IMR-90 (cell line): ENCODE data around the gene SAAL1. TPM values are rescaled to one million over a fixed set of nuclear protein-coding genes. Genes with fewer than 3 reads are reported as not detected.

Experiments
- ATAC-seq: fragments of 200-7000 bp; cut with Tn5 transposase; 2 replicates; pipeline ENCODE4 v1.9.1; 2020; ENCODE audit warnings: low read depth, mild to moderate bottlenecking, moderate library complexity
- BruUV-seq: library from RNA; stranded (reverse); fragments of 400-500 nt; replicated peaks from 2 replicates; lab custom pipeline; 2021; lab: Mats Ljungman, UMichigan
- CTCF ChIA-PET: fragments of 300-600 bp; formaldehyde crosslinking; extraction: SDS; loops from one replicate; lab custom pipeline; 2021; ENCODE audit warnings: antibody characterized with exemption; lab: Yijun Ruan, JAX
- POLR2A ChIA-PET: fragments of 300-600 bp; sonication (Branson Sonifier 250); formaldehyde crosslinking; loops from one replicate; lab custom pipeline; 2022; ENCODE audit warnings: antibody characterized with exemption; ENCODE audit not compliant: unreplicated experiment; lab: Charles Lee
- DNase-seq: peaks from one replicate; pipeline ENCODE4 v3.0.0; 2013
- H2AFZ ChIP-seq: replicated peaks from 2 replicates; pipeline ENCODE3; 2013; ENCODE audit warnings: low read length, mild to moderate bottlenecking; ENCODE audit not compliant: poor library complexity
- H2AK5ac ChIP-seq: 2 replicates; pipeline ENCODE4 v1.6.1; 2013; ENCODE audit warnings: low read depth, low read length, inconsistent platforms
- H2AK9ac ChIP-seq: replicated peaks from 2 replicates; pipeline ENCODE3; 2013; ENCODE audit warnings: mild to moderate bottlenecking, low read depth, low read length, moderate library complexity; ENCODE audit not compliant: poor library complexity
- H2BK120ac ChIP-seq: 2 replicates; pipeline ENCODE4 v1.6.1; 2013; ENCODE audit warnings: low read depth, low read length, inconsistent platforms
- H2BK15ac ChIP-seq: 3 replicates; pipeline ENCODE4 v1.6.1; 2013; ENCODE audit warnings: low read depth, low read length, inconsistent platforms
- H2BK20ac ChIP-seq: 2 replicates; pipeline ENCODE4 v1.6.1; 2013; ENCODE audit warnings: low read depth, mild to moderate bottlenecking, inconsistent platforms, low read length, moderate library complexity
- H2BK5ac ChIP-seq: 2 replicates; pipeline ENCODE4 v1.6.1; 2013; ENCODE audit warnings: mild to moderate bottlenecking, low read depth, low read length, inconsistent platforms; ENCODE audit not compliant: poor library complexity, severe bottlenecking
- H3K14ac ChIP-seq: replicated peaks from 2 replicates; pipeline ENCODE4 v1.6.1; 2013; ENCODE audit warnings: low read depth, low read length, inconsistent platforms
- H3K18ac ChIP-seq: 2 replicates; pipeline ENCODE4 v1.6.1; 2013; ENCODE audit warnings: low read depth, low read length, control low read depth
- H3K23ac ChIP-seq: 2 replicates; pipeline ENCODE4 v1.6.1; 2013; ENCODE audit warnings: low read depth, low read length, inconsistent platforms
- H3K27ac ChIP-seq: 2 replicates; pipeline ENCODE4 v1.5.1; 2013; ENCODE audit warnings: mild to moderate bottlenecking, control low read depth, low read length; ENCODE audit not compliant: insufficient read depth
- H3K27me3 ChIP-seq: 2 replicates; pipeline ENCODE4 v1.6.1; 2013; ENCODE audit warnings: low read length; ENCODE audit not compliant: control insufficient read depth, insufficient read depth
- H3K36me3 ChIP-seq: 2 replicates; pipeline ENCODE4 v1.6.1; 2013; ENCODE audit warnings: low read length, mixed read lengths; ENCODE audit not compliant: control insufficient read depth, insufficient read depth
- H3K4ac ChIP-seq: 2 replicates; pipeline ENCODE4 v1.6.1; 2013; ENCODE audit warnings: low read depth, low read length, inconsistent platforms
- H3K4me1 ChIP-seq: 2 replicates; pipeline ENCODE4 v1.6.1; 2013; ENCODE audit warnings: low read length, mixed read lengths; ENCODE audit not compliant: control insufficient read depth, insufficient read depth
- H3K4me2 ChIP-seq: 2 replicates; pipeline ENCODE4 v1.6.1; 2013; ENCODE audit warnings: low read depth, mild to moderate bottlenecking, control low read depth, low read length, moderate library complexity
- H3K4me3 ChIP-seq: 2 replicates; pipeline ENCODE4 v1.5.1; 2013; ENCODE audit warnings: low read depth, mild to moderate bottlenecking, control low read depth, low read length, moderate library complexity; ENCODE audit not compliant: insufficient read depth
- H3K56ac ChIP-seq: 2 replicates; pipeline ENCODE4 v1.6.1; 2013; ENCODE audit warnings: low read length, inconsistent platforms; ENCODE audit not compliant: insufficient read depth; ENCODE audit errors: extremely low read depth
- H3K79me1 ChIP-seq, 2 experiments: 2 replicates each; pipeline ENCODE4 v1.6.1; 2013; ENCODE audit warnings: low read length in 2 of 2, inconsistent platforms in 1 of 2, low read depth in 1 of 2
- H3K9ac ChIP-seq: 2 replicates; pipeline ENCODE4 v1.6.1; 2013; ENCODE audit warnings: low read depth, low read length, control low read depth
- H3K9me1 ChIP-seq: 2 replicates; pipeline ENCODE4 v1.6.1; 2013; ENCODE audit warnings: low read length, inconsistent platforms; ENCODE audit not compliant: insufficient read depth
- H3K9me3 ChIP-seq: 2 replicates; pipeline ENCODE4 v1.6.1; 2013; ENCODE audit warnings: low read length; ENCODE audit not compliant: control insufficient read depth, insufficient read depth
- H4K20me1 ChIP-seq: 2 replicates; pipeline ENCODE4 v1.6.1; 2013; ENCODE audit warnings: low read length, inconsistent platforms; ENCODE audit not compliant: insufficient read depth
- H4K5ac ChIP-seq: 2 replicates; pipeline ENCODE4 v1.6.1; 2013; ENCODE audit warnings: mild to moderate bottlenecking, low read depth, low read length, control low read depth
- H4K8ac ChIP-seq, 2 experiments: 2 replicates each; pipeline ENCODE4 v1.6.1; 2013; ENCODE audit warnings: low read depth in 2 of 2, low read length in 2 of 2, control low read depth in 1 of 2, inconsistent platforms in 1 of 2
- H4K91ac ChIP-seq: 2 replicates; pipeline ENCODE4 v1.6.1; 2013; ENCODE audit warnings: low read depth, low read length, inconsistent platforms; ENCODE audit not compliant: insufficient read depth
- BHLHE40 ChIP-seq: fragments of 150-350 bp; IDR thresholded peaks from 2 replicates; pipeline ENCODE4 v1.6.1; 2016; ENCODE audit warnings: mild to moderate bottlenecking, low read depth, low read length
- CEBPB ChIP-seq: IDR thresholded peaks from 2 replicates; pipeline ENCODE4 v1.6.1; 2012; ENCODE audit warnings: low read depth, low read length, improper control_type of control experiment
- CHD1 ChIP-seq: IDR thresholded peaks from 2 replicates; pipeline ENCODE4 v1.6.1; 2012; ENCODE audit warnings: low read depth, low read length, improper control_type of control experiment
- CTCF ChIP-seq: conservative IDR thresholded peaks from 2 replicates; pipeline ENCODE4 v1.5.1; 2012; ENCODE audit warnings: mild to moderate bottlenecking, low read depth, low read length, improper control_type of control experiment
- ELK1 ChIP-seq: fragments of 150-350 bp; IDR thresholded peaks from 2 replicates; pipeline ENCODE4 v1.6.1; 2016; ENCODE audit warnings: low read depth, mild to moderate bottlenecking, low read length, moderate library complexity, borderline replicate concordance
- MAFK ChIP-seq: IDR thresholded peaks from 2 replicates; pipeline ENCODE4 v1.6.1; 2012; ENCODE audit warnings: low read depth, low read length, improper control_type of control experiment
- MXI1 ChIP-seq: IDR thresholded peaks from 2 replicates; pipeline ENCODE4 v1.6.1; 2012; ENCODE audit warnings: low read depth, mild to moderate bottlenecking, low read length, moderate library complexity, borderline replicate concordance
- RAD21 ChIP-seq: IDR thresholded peaks from 2 replicates; pipeline ENCODE4 v1.6.1; 2012; ENCODE audit warnings: low read length, improper control_type of control experiment
- SMC3 ChIP-seq: fragments of 150-350 bp; IDR thresholded peaks from 2 replicates; pipeline ENCODE4 v1.6.1; 2016; ENCODE audit warnings: low read depth, mild to moderate bottlenecking, antibody characterized with exemption, low read length, moderate library complexity
- WGBS, 2 experiments: methylation state at CpG; one replicate each; pipeline versions ENCODE4 v1.1.5 to v1.1.7; 2013; ENCODE audit warnings: missing lambda C conversion rate in 2 of 2; ENCODE audit not compliant: insufficient read length in 1 of 2; ENCODE audit errors: extremely low coverage in 2 of 2; 5-methylcytosine and 5-hydroxymethylcytosine counted together
- dilution Hi-C: fragments of 300-500 bp; cut with HindIII; formaldehyde crosslinking; loops from one replicate; pipeline ENCODE4 v1.14.3; 2018; ENCODE audit warnings: low sequenced_read_pairs; ENCODE audit not compliant: unreplicated experiment
- in situ Hi-C: fragments of 300-500 bp; cut with MboI; formaldehyde crosslinking; loops from 3 replicates; pipeline ENCODE4 v1.14.3; 2019; ENCODE audit warnings: low sequenced_read_pairs, inconsistent platforms, mixed read lengths
- intact Hi-C: fragments of 100-400 bp; cut with micrococcal nuclease; formaldehyde crosslinking; loops from 2 replicates; pipeline ENCODE4 v1.10.0; 2022
- polyA plus RNA-seq, 3 experiments: library from polyadenylated mRNA; depleted of rRNA; stranded (reverse); fragments of >200 nt; gene quantifications; 2 replicates each; pipeline ENCODE4 v1.2.3, GENCODE V29; 2012; ENCODE audit warnings: low replicate concordance in 1 of 3
- total RNA-seq: library from RNA; depleted of rRNA; stranded (reverse); fragments of >200 nt; gene quantifications from 2 replicates; pipeline ENCODE4 v1.2.3, GENCODE V29; 2012

The SAAL1 gene
- total and polyA plus RNA-seq, 2 of the 4 experiments (the other 2 are of a cell fraction) = 12.5 to 12.8 TPM

GRCh38 chr11:18063125-18063524, 42.8 kb downstream of the SAAL1 start:
- intact Hi-C loops (no loop called here), dilution Hi-C loops (no loop called here), in situ Hi-C loops (no loop called here)
- no peak overlapping the region for H3K23ac ChIP-seq
- TF ChIP-seq SMC3 (no peak), BHLHE40 (no peak), MXI1 (no peak), ELK1 (no peak), CEBPB (no peak), RAD21 (no peak), MAFK (no peak), CHD1 (no peak), CTCF (no peak)
- no peak overlapping the region for H2BK5ac ChIP-seq
- H2BK20ac ChIP-seq = no peak overlapping the region
- no CpG with 5 or more reads among the region's 5 CpGs for WGBS, 2 experiments
- no peaks in the 10 kb centered on the region for H3K36me3 ChIP-seq
- no peak overlapping the region for H3K4me2 ChIP-seq
- no peak overlapping the region for H4K5ac ChIP-seq
- H4K8ac ChIP-seq = no peak overlapping the region
- H2AK5ac ChIP-seq = no peak overlapping the region
- no peak overlapping the region for H4K91ac ChIP-seq
- H3K9me1 ChIP-seq = no peaks in the 10 kb centered on the region
- no peak overlapping the region for H3K56ac ChIP-seq
- no peak overlapping the region for H3K4me3 ChIP-seq
- H3K14ac ChIP-seq = no peak overlapping the region
- ATAC-seq = no peak
- no peak overlapping the region for H3K9ac ChIP-seq
- no TSS peak for BruUV-seq
- ChIA-PET POLR2A (no interaction called here), CTCF (no interaction called here)
- no peak overlapping the region for H2BK120ac ChIP-seq
- H4K20me1 ChIP-seq = no peaks in the 10 kb centered on the region
- no peaks in the 10 kb centered on the region for H3K27me3 ChIP-seq
- no peak overlapping the region for H2BK15ac ChIP-seq
- H2AK9ac ChIP-seq = no peak overlapping the region
- H3K4me1 ChIP-seq = no peaks in the 10 kb centered on the region
- no peak overlapping the region for H3K18ac ChIP-seq
- H3K9me3 ChIP-seq = no peaks in the 10 kb centered on the region
- no peak for DNase-seq
- no peak overlapping the region for H3K27ac ChIP-seq
- no peak overlapping the region for H2AFZ ChIP-seq
- H3K79me1 ChIP-seq = no peaks in the 10 kb centered on the region
- no peak overlapping the region for H3K4ac ChIP-seq
